HEK293 (cell line): ENCODE results near the gene IST1.

Experiments
- TF ChIP-seq, protein P1 (sequence below): fragments of 450-650 bp; formaldehyde crosslinking; IDR thresholded peaks from 2 replicates; pipeline ENCODE4 v1.5.1; 2016; ENCODE audit warnings: missing biosample characterization, missing genetic modification characterization
- TF ChIP-seq, protein P2 (sequence below): fragments of 450-650 bp; formaldehyde crosslinking; IDR thresholded peaks from 2 replicates; pipeline ENCODE4 v1.5.1; 2016; ENCODE audit warnings: missing biosample characterization, missing genetic modification characterization, low read depth

DNA sequence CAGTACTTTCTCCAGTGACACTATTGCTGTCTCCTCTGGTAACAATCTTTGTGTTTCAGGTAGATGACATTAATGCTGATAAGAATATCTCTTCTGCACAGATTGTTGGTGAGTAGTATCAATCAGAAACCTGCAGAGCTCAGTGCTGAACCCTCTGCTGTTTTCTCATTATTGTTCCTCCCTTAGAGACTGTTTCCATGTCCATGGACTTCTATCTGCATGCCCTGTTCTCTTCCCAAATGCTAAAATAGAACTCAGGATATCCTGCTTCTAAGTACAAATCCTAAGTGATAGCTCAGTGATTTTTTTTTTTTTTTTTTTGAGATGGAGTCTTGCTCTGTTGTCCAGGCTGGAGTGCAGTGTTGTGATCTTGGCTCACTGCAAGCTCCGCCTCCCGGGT is 29.4 kb downstream of the IST1 start:
- TF ChIP-seq, protein P1, sequence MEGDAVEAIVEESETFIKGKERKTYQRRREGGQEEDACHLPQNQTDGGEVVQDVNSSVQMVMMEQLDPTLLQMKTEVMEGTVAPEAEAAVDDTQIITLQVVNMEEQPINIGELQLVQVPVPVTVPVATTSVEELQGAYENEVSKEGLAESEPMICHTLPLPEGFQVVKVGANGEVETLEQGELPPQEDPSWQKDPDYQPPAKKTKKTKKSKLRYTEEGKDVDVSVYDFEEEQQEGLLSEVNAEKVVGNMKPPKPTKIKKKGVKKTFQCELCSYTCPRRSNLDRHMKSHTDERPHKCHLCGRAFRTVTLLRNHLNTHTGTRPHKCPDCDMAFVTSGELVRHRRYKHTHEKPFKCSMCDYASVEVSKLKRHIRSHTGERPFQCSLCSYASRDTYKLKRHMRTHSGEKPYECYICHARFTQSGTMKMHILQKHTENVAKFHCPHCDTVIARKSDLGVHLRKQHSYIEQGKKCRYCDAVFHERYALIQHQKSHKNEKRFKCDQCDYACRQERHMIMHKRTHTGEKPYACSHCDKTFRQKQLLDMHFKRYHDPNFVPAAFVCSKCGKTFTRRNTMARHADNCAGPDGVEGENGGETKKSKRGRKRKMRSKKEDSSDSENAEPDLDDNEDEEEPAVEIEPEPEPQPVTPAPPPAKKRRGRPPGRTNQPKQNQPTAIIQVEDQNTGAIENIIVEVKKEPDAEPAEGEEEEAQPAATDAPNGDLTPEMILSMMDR = no peak
- TF ChIP-seq, protein P2, sequence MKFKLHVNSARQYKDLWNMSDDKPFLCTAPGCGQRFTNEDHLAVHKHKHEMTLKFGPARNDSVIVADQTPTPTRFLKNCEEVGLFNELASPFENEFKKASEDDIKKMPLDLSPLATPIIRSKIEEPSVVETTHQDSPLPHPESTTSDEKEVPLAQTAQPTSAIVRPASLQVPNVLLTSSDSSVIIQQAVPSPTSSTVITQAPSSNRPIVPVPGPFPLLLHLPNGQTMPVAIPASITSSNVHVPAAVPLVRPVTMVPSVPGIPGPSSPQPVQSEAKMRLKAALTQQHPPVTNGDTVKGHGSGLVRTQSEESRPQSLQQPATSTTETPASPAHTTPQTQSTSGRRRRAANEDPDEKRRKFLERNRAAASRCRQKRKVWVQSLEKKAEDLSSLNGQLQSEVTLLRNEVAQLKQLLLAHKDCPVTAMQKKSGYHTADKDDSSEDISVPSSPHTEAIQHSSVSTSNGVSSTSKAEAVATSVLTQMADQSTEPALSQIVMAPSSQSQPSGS (tag by site-specific recombination) = no peak
